Vagina (tissue), 2 donors: ENCODE data around the gene CTNND2. TPM values are rescaled to one million over a fixed set of nuclear protein-coding genes. Genes with fewer than 3 reads are reported as not detected.
"Not testable (repeated sequence)": the region's sequence is repeated elsewhere in the genome, so short reads cannot be mapped to it uniquely, and the experiment has no call there.

Experiments used
- DNase-seq, 2 donors: peaks; one replicate each; pipeline ENCODE4 v3.0.0-alpha.2; 2017; ENCODE audit errors: extremely low spot score in 2 of 2
- H3K27ac ChIP-seq: fragments of 200-600 bp; sonication (generic); one replicate; pipeline ENCODE4 v1.5.1; 2019
- H3K27me3 ChIP-seq: fragments of 200-600 bp; sonication (generic); one replicate; pipeline ENCODE4 v1.5.1; 2019
- H3K36me3 ChIP-seq, 2 donors: fragments of 200-600 bp; sonication (generic); one replicate each; pipeline ENCODE4 v1.5.1; 2017 to 2019
- H3K4me1 ChIP-seq: fragments of 200-600 bp; sonication (generic); one replicate; pipeline ENCODE4 v1.5.1; 2019
- H3K4me3 ChIP-seq, 2 donors: fragments of 200-600 bp; sonication (generic); 1 replicate in 1 of 2; 2 replicates in 1 of 2; pipeline ENCODE4 v1.5.1; 2016 to 2019
- H3K9me3 ChIP-seq: fragments of 200-600 bp; sonication (generic); one replicate; pipeline ENCODE4 v1.5.1; 2019
- POLR2A ChIP-seq, 2 donors: fragments of 450-650 bp; IDR thresholded peaks; one replicate each; pipeline ENCODE4 v1.6.1; 2017; ENCODE audit warnings: antibody characterized with exemption in 2 of 2, mild to moderate bottlenecking in 2 of 2, moderate library complexity in 2 of 2
- POLR2AphosphoS5 ChIP-seq, 2 donors: sonication (generic); formaldehyde crosslinking; IDR thresholded peaks; one replicate each; pipeline ENCODE4 v1.9.0; 2017; ENCODE audit warnings: antibody characterized with exemption in 2 of 2, mild to moderate bottlenecking in 2 of 2, low read depth in 1 of 2; ENCODE audit not compliant: insufficient read depth in 1 of 2
- intact Hi-C: fragments of 100-400 bp; cut with DNase I; formaldehyde crosslinking; loops from one replicate; pipeline ENCODE4 v1.15.1; 2023
- total RNA-seq: library from RNA; depleted of rRNA; stranded (reverse); fragments of >200 nt; gene quantifications from one replicate; pipeline ENCODE4 v1.2.3, GENCODE V29; 2016
- TF ChIP-seq, protein P1 (sequence below), 3 experiments: fragments of 450-650 bp in 2 of 3; fragments of 200-600 bp in 1 of 3; sonication (generic) in 1 of 3; IDR thresholded peaks; one replicate each; pipeline ENCODE4 v1.5.1; 2017 to 2019; ENCODE audit warnings: antibody characterized with exemption in 3 of 3, mild to moderate bottlenecking in 2 of 3, moderate library complexity in 2 of 3

CTNND2 gene
- total RNA-seq, 1 donor from 2014 or later, result 1.7 TPM

DNA sequence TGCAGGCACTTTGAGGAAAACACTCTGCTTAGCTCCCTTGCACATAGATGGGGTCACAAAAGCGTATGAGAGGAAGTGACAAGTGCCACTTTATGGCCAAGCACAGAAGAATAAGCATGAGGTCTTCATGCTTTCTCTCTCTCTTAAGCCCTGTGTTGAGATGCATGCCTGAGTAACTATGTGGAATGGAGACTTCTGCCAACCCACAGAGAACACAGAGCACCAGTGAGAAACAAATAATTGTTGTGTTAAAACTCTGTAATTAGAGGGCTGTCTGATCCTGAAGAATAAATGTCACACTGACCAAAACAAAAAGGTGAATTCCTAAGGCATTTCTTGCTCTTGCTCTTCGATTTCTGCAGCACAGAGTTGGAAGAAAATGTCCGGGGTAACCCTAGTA, 488.5 kb downstream of the CTNND2 start:
- no peak for DNase-seq
- intact Hi-C loops, result no loop called here

DNA sequence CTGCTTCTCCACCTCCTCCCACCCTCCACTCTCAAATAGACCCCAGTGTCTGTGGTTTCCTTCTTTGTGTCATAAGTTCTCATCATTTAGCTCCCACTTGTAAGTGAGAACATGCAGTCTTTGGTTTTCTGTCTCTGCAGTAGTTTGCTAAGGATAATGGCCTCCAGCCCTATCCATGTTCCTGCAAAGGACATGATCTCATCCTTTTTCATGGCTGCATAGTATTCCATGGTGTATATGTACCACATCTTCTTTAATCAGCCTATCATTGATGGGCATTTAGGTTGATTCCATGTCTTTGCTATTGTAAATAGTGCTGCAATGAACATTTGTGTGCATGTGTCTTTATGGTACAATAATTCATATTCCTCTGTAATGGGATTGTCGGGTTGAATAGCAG, 489.5 kb downstream of the CTNND2 start:
- H3K9me3 ChIP-seq, H3K4me3 ChIP-seq, H3K4me1 ChIP-seq, H3K36me3 ChIP-seq, H3K27ac ChIP-seq, DNase-seq, intact Hi-C loops, H3K27me3 ChIP-seq: not testable (repeated sequence)

More for the DNA sequence above, 488.5 kb downstream of the CTNND2 start:
- no peak overlapping the region for H3K4me3 ChIP-seq
- no peak overlapping the region for H3K27ac ChIP-seq
- TF ChIP-seq POLR2AphosphoS5 (IDR thresholded peaks at IDR 0.05; ENCODE audit: insufficient read depth in 1 of 2, low read depth in 1 of 2) (no peak), POLR2A (IDR thresholded peaks at IDR 0.05) (no peak)
- TF ChIP-seq, protein P1, sequence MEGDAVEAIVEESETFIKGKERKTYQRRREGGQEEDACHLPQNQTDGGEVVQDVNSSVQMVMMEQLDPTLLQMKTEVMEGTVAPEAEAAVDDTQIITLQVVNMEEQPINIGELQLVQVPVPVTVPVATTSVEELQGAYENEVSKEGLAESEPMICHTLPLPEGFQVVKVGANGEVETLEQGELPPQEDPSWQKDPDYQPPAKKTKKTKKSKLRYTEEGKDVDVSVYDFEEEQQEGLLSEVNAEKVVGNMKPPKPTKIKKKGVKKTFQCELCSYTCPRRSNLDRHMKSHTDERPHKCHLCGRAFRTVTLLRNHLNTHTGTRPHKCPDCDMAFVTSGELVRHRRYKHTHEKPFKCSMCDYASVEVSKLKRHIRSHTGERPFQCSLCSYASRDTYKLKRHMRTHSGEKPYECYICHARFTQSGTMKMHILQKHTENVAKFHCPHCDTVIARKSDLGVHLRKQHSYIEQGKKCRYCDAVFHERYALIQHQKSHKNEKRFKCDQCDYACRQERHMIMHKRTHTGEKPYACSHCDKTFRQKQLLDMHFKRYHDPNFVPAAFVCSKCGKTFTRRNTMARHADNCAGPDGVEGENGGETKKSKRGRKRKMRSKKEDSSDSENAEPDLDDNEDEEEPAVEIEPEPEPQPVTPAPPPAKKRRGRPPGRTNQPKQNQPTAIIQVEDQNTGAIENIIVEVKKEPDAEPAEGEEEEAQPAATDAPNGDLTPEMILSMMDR (IDR thresholded peaks at IDR 0.05), result no peak
- no peaks in the 10 kb centered on the region for H3K4me1 ChIP-seq
- no peaks in the 10 kb centered on the region for H3K36me3 ChIP-seq
- H3K27me3 ChIP-seq, result no peaks in the 10 kb centered on the region
- H3K9me3 ChIP-seq, result no peaks in the 10 kb centered on the region

DNA sequence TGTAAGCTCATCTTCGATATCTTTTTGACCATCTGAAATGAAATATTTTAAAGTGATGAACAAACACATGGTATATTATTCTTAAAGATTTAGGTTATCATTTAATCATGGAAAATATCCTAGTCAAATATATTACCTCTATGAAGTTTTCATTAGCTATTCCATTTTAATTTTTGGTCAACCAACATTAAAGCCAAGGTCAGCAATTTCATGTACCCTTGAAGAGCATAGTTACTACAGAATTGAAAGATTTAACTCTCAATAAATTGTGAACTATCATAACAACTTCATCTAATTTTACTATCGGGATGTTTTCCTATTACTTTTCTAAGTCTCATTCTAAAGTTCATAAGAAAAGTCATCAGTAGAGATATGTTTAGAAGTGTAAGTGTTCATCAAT, 492.6 kb downstream of the CTNND2 start:
- Histone ChIP-seq H3K4me1 (no peaks in the 10 kb centered on the region), H3K4me3 (no peak overlapping the region), H3K36me3 (no peaks in the 10 kb centered on the region), H3K9me3 (no peaks in the 10 kb centered on the region), H3K27me3 (no peaks in the 10 kb centered on the region), H3K27ac (no peak overlapping the region)
- intact Hi-C loops, result no loop called here
- no peak for DNase-seq
- TF ChIP-seq POLR2AphosphoS5 (IDR thresholded peaks at IDR 0.05; ENCODE audit: insufficient read depth in 1 of 2, low read depth in 1 of 2) (no peak), POLR2A (IDR thresholded peaks at IDR 0.05) (no peak)
- TF ChIP-seq, protein P1 (IDR thresholded peaks at IDR 0.05), result no peak

DNA sequence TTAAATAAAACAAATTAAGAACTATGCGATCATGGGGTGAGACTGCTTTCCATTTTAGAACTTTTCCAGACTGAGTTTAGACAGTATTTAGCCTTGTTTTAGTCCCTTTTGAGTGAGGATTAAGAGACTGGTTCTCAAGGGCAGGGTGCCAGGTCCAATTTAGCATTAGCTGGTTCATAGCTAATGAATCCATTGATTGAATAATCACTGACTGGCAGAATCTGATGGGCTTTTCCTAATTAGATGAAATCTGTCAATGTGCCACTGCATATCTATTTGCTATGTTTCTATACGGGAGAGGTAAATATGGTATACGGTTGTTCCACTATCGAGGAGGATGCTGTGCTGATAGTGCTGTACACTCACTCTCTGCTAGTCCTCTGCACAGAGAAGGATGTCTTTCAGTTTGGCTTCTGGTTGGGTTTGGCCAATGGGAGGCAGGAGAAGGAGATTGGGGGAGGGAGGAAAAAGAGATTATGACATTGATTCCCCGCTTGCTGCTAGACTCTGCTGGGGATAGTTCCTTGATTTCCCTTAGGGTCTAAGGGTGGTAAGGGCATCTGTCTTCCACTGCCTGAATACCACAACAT, 496.6 kb downstream of the CTNND2 start:
- intact Hi-C loops, result no loop called here
- DNase-seq, result no peak

DNA sequence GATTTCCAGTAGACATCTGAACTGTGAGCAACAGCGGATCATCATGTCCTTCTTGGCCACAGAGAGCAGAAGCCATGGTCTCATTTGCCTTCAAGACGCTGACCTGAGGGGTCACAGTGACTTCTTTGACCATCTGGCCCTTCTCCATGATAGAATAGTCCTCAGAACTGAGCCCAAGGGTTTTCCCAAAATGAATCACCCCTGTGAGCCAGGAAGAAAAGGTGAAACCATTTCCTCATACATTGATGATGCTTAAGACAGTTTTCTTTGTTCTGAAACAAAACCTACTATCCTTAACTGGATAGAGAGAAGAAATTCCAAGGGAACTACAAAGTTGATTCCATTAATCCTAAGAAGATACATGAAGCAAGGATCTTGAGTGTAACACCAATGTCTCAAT, 503.9 kb downstream of the CTNND2 start:
- Histone ChIP-seq H3K27ac (no peak overlapping the region), H3K4me1 (no peaks in the 10 kb centered on the region), H3K27me3 (no peaks in the 10 kb centered on the region), H3K36me3 (no peaks in the 10 kb centered on the region), H3K9me3 (no peaks in the 10 kb centered on the region), H3K4me3 (no peak overlapping the region)
- intact Hi-C loops, result no loop called here
- TF ChIP-seq, protein P1 (IDR thresholded peaks at IDR 0.05), result no peak
- TF ChIP-seq POLR2AphosphoS5 (IDR thresholded peaks at IDR 0.05; ENCODE audit: insufficient read depth in 1 of 2, low read depth in 1 of 2) (no peak), POLR2A (IDR thresholded peaks at IDR 0.05) (no peak)
- no peak for DNase-seq

More for the DNA sequence above, 496.6 kb downstream of the CTNND2 start:
- Histone ChIP-seq H3K36me3 (no peaks in the 10 kb centered on the region), H3K4me1 (no peaks in the 10 kb centered on the region), H3K4me3 (no peak overlapping the region), H3K27me3 (no peaks in the 10 kb centered on the region), H3K27ac (no peak overlapping the region), H3K9me3 (no peaks in the 10 kb centered on the region)
- TF ChIP-seq POLR2AphosphoS5 (IDR thresholded peaks at IDR 0.05; ENCODE audit: insufficient read depth in 1 of 2, low read depth in 1 of 2) (no peak), POLR2A (IDR thresholded peaks at IDR 0.05) (no peak)
- TF ChIP-seq, protein P1 (IDR thresholded peaks at IDR 0.05), result no peak
